ENCODE data around the gene SEPTIN3.

Gene SEPTIN3

GRCh38 chr22:41975299-41976069 lies 6.2 kb downstream of the SEPTIN3 start:
- H3K9me3 ChIP-seq (ENCODE audit: insufficient read depth, low read length) = no peaks in the 10 kb centered on the region
- H3K4me1 ChIP-seq (ENCODE audit: low read length) = peaks cover 50% of the 10 kb centered on the region
- H3K4me3 ChIP-seq (ENCODE audit: low read length) = peak overlapping the region; percentile 89
- TF ChIP-seq EZH2phosphoT487 (IDR thresholded peaks at IDR 0.05; ENCODE audit: low read depth) (no peak), CTCF (IDR thresholded peaks at IDR 0.05; ENCODE audit: low read depth, low read length) (no peak)
- no peak overlapping the region for H3K27ac ChIP-seq (ENCODE audit: low read length)
- H3K9ac ChIP-seq (ENCODE audit: low read length) = peak overlapping the region; percentile 80; the same call in 1 of the 2 replicates
- H3K27me3 ChIP-seq (ENCODE audit: low read depth, low read length) = peaks cover 11% of the 10 kb centered on the region; the same call in 1 of the 2 replicates
- H3K36me3 ChIP-seq (replicated peaks; ENCODE audit: low read depth, low read length) = peaks cover 4% of the 10 kb centered on the region
- peaks cover 27% of the 10 kb centered on the region for H3K79me2 ChIP-seq (ENCODE audit: low read length)
- no peak overlapping the region for H2AFZ ChIP-seq (ENCODE audit: low read depth, low read length)
- H3K4me2 ChIP-seq (ENCODE audit: low read length) = peak overlapping the region; percentile 88
- H4K20me1 ChIP-seq (ENCODE audit: insufficient read depth, low read length) = no peaks in the 10 kb centered on the region

- no peaks in the 10 kb centered on the region for H4K20me1 ChIP-seq (ENCODE audit: insufficient read depth, low read length)
- H3K36me3 ChIP-seq (replicated peaks; ENCODE audit: low read depth, low read length) = peaks cover 12% of the 10 kb centered on the region
- TF ChIP-seq EZH2phosphoT487 (IDR thresholded peaks at IDR 0.05; ENCODE audit: low read depth) (no peak), CTCF (IDR thresholded peaks at IDR 0.05; ENCODE audit: low read depth, low read length) (no peak)
- no peaks in the 10 kb centered on the region for H3K9me3 ChIP-seq (ENCODE audit: insufficient read depth, low read length)
- peak overlapping the region; percentile 80 for H3K9ac ChIP-seq (ENCODE audit: low read length)
- H3K4me2 ChIP-seq (ENCODE audit: low read length) = peak overlapping the region; percentile 88
- peaks cover 35% of the 10 kb centered on the region for H3K79me2 ChIP-seq (ENCODE audit: low read length)
- peaks cover 11% of the 10 kb centered on the region; the same call in 1 of the 2 replicates for H3K27me3 ChIP-seq (ENCODE audit: low read depth, low read length)
- H3K27ac ChIP-seq (ENCODE audit: low read length) = no peak overlapping the region
- peak overlapping the region; percentile 96 for H3K4me3 ChIP-seq (ENCODE audit: low read length)
- peak overlapping the region; percentile 77 for H2AFZ ChIP-seq (ENCODE audit: low read depth, low read length)
- H3K4me1 ChIP-seq (ENCODE audit: low read length) = peaks cover 55% of the 10 kb centered on the region
Observed at GRCh38 chr22:41976070-41976901, 7.0 kb downstream of the SEPTIN3 start.

DNA sequence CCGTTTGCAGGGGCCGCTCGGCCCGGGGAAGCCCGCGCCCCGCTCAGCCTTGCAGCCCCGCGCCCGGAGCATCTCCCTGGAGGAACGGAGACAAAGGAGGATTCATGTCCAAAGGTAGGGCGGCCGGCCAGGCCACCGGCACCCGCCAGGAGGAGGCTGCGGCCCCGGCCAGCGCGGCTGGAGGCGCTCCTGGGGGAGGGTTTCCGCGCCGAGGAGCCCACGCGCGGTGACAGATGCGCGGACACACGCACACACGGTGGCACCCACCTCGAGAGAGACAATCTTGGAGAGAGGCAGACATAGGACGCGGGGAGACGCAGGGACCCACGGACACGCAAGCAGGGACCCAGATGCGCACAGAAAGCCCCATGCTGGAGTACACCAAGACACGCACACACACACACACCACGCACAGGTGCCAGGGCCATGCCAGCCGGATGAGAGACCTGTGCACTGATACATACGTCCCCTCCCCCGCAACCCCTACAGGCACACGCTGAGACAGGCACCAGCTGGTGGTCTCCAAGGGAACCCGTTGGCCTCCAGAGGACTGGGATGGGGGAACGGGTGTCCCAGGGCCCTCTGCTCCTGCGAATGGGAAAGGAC lies 7.8 kb downstream of the SEPTIN3 start:
- TF ChIP-seq CTCF (IDR thresholded peaks at IDR 0.05; ENCODE audit: low read depth, low read length) (no peak), EZH2phosphoT487 (IDR thresholded peaks at IDR 0.05; ENCODE audit: low read depth) (no peak)
- Histone ChIP-seq H3K4me3 (ENCODE audit: low read length) (peak overlapping the region; percentile 96), H3K4me1 (ENCODE audit: low read length) (peaks cover 55% of the 10 kb centered on the region), H3K27ac (ENCODE audit: low read length) (no peak overlapping the region), H3K9ac (ENCODE audit: low read length) (peak overlapping the region; percentile 83), H4K20me1 (ENCODE audit: insufficient read depth, low read length) (no peaks in the 10 kb centered on the region), H3K79me2 (ENCODE audit: low read length) (peaks cover 41% of the 10 kb centered on the region), H3K36me3 (replicated peaks; ENCODE audit: low read depth, low read length) (peaks cover 20% of the 10 kb centered on the region), H3K9me3 (ENCODE audit: insufficient read depth, low read length) (no peaks in the 10 kb centered on the region), H3K27me3 (ENCODE audit: low read depth, low read length) (peaks cover 11% of the 10 kb centered on the region; the same call in 1 of the 2 replicates), H2AFZ (ENCODE audit: low read depth, low read length) (peak overlapping the region; percentile 75; the same call in 1 of the 2 replicates), H3K4me2 (ENCODE audit: low read length) (peak overlapping the region; percentile 100)

Data from OCI-LY3 (cell line).